ENCODE data around the gene TSPAN9.

GRCh38 chr12:3137268-3137781 lies 60.1 kb downstream of the TSPAN9 start:
- TF ChIP-seq CTCF (conservative IDR thresholded peaks at IDR 0.05) (no peak), EZH2 (IDR thresholded peaks at IDR 0.05; ENCODE audit: low read depth) (no peak)
